H1 (cell line): ENCODE data around the gene MMS19. TPM values are rescaled to one million over a fixed set of nuclear protein-coding genes. Genes with fewer than 3 reads are reported as not detected.

ENCODE experiments used
- CTCF ChIA-PET: fragments of 300-600 bp; sonication (Branson Sonifier 250); formaldehyde crosslinking; loops from one replicate; lab custom pipeline; 2021; ENCODE audit not compliant: partially characterized antibody; lab: Charles Lee
- POLR2A ChIA-PET: fragments of 300-600 bp; sonication (Branson Sonifier 250); formaldehyde crosslinking; loops from one replicate; lab custom pipeline; 2021; ENCODE audit warnings: inconsistent platforms; ENCODE audit not compliant: partially characterized antibody; lab: Charles Lee
- DNase-seq, 2 experiments: peaks; one replicate each; pipeline versions ENCODE4 v3.0.0 to v3.0.0-alpha.2; 2010 to 2022; ENCODE audit warnings: low spot score in 2 of 2, low read depth in 1 of 2, mixed read lengths in 1 of 2
- FAIRE-seq: peaks from 2 replicates; lab custom pipeline; 2011; peaks lifted over from hg19 to GRCh38; lab: Jason Lieb, UNC
- H2AFZ ChIP-seq: 2 replicates; pipeline ENCODE4 v1.8.1; 2012; ENCODE audit warnings: low read length, inconsistent platforms
- H2AK5ac ChIP-seq: 2 replicates; pipeline ENCODE4 v1.6.1; 2013; ENCODE audit warnings: low read depth, low read length
- H2BK120ac ChIP-seq: replicated peaks from 2 replicates; pipeline ENCODE3; 2013; ENCODE audit warnings: low read depth, low read length, inconsistent platforms
- H2BK12ac ChIP-seq: 2 replicates; pipeline ENCODE4 v1.6.1; 2013; ENCODE audit warnings: low read depth, low read length
- H2BK15ac ChIP-seq: 2 replicates; pipeline ENCODE4 v1.6.1; 2013; ENCODE audit warnings: low read length
- H2BK20ac ChIP-seq: 2 replicates; pipeline ENCODE4 v1.6.1; 2013; ENCODE audit warnings: low read length
- H2BK5ac ChIP-seq: 2 replicates; pipeline ENCODE4 v1.6.1; 2013; ENCODE audit warnings: low read depth, low read length
- H3K14ac ChIP-seq: 2 replicates; pipeline ENCODE4 v1.6.1; 2013; ENCODE audit warnings: inconsistent platforms; ENCODE audit not compliant: insufficient read length
- H3K18ac ChIP-seq: 2 replicates; pipeline ENCODE4 v1.6.1; 2013; ENCODE audit warnings: low read length; ENCODE audit errors: extremely low read depth
- H3K23ac ChIP-seq: 2 replicates; pipeline ENCODE4 v1.6.1; 2013; ENCODE audit warnings: inconsistent platforms; ENCODE audit not compliant: insufficient read length
- H3K23me2 ChIP-seq: 2 replicates; pipeline ENCODE4 v1.6.1; 2013; ENCODE audit warnings: low read depth, low read length
- H3K27ac ChIP-seq: 2 replicates; pipeline ENCODE4 v1.6.1; 2011; ENCODE audit warnings: low read depth, low read length, inconsistent platforms
- H3K27me3 ChIP-seq, 4 experiments: replicated peaks in 1 of 4; 1 replicate in 1 of 4; 2 replicates in 3 of 4; pipeline versions ENCODE4 v1.6.1 to v1.8.1; 2011 to 2013; ENCODE audit warnings: low read length in 3 of 4, mild to moderate bottlenecking in 3 of 4, inconsistent platforms in 2 of 4, mixed read lengths in 2 of 4, moderate library complexity in 1 of 4; ENCODE audit not compliant: control insufficient read depth in 3 of 4, insufficient read depth in 3 of 4; ENCODE audit errors: extremely low read depth in 1 of 4
- H3K36me3 ChIP-seq, 4 experiments: 2 replicates each; pipeline versions ENCODE4 v1.6.1 to v1.8.1; 2011 to 2013; ENCODE audit warnings: mild to moderate bottlenecking in 4 of 4, low read length in 3 of 4, moderate library complexity in 2 of 4, control low read depth in 1 of 4, inconsistent platforms in 1 of 4; ENCODE audit not compliant: insufficient read depth in 4 of 4, control insufficient read depth in 2 of 4
- H3K4ac ChIP-seq: replicated peaks from 2 replicates; pipeline ENCODE3; 2013; ENCODE audit warnings: low read length, low read depth, mixed read lengths, inconsistent platforms; ENCODE audit not compliant: insufficient read length
- H3K4me1 ChIP-seq, 4 experiments: replicated peaks in 1 of 4; 1 replicate in 1 of 4; 2 replicates in 3 of 4; pipeline versions ENCODE4 v1.6.1 to v1.8.1; 2011 to 2013; ENCODE audit warnings: low read length in 3 of 4, inconsistent platforms in 2 of 4, mixed read lengths in 1 of 4; ENCODE audit not compliant: insufficient read depth in 4 of 4, control insufficient read depth in 3 of 4
- H3K4me2 ChIP-seq, 2 experiments: 2 replicates each; pipeline versions ENCODE4 v1.6.1 to v1.8.1; 2011 to 2013; ENCODE audit warnings: low read depth in 2 of 2, low read length in 2 of 2, control low read depth in 1 of 2, inconsistent platforms in 1 of 2, mild to moderate bottlenecking in 1 of 2; ENCODE audit not compliant: insufficient read depth in 1 of 2
- H3K4me3 ChIP-seq, 4 experiments: fragments of 200-600, 300-600 bp in 1 of 4; sonication (generic), shearing (Covaris generic), sonication (Bioruptor Twin) in 1 of 4; 2 replicates each; pipeline versions ENCODE4 v1.5.1 to v1.8.1; 2011 to 2016; ENCODE audit warnings: low read length in 4 of 4, low read depth in 3 of 4, control low read depth in 2 of 4, inconsistent platforms in 2 of 4, mild to moderate bottlenecking in 2 of 4, mixed read lengths in 1 of 4, moderate library complexity in 1 of 4; ENCODE audit not compliant: insufficient read depth in 2 of 4; ENCODE audit errors: extremely low read depth in 1 of 4
- H3K56ac ChIP-seq: replicated peaks from 2 replicates; pipeline ENCODE3; 2013; ENCODE audit warnings: low read depth, mild to moderate bottlenecking, mixed read lengths, low read length, inconsistent platforms; ENCODE audit not compliant: insufficient read length
- H3K79me1 ChIP-seq: 2 replicates; pipeline ENCODE4 v1.6.1; 2013; ENCODE audit warnings: low read depth, low read length, control low read depth
- H3K79me2 ChIP-seq, 2 experiments: 2 replicates each; pipeline versions ENCODE4 v1.6.1 to v1.8.1; 2012 to 2013; ENCODE audit warnings: low read length in 2 of 2, mild to moderate bottlenecking in 2 of 2, inconsistent platforms in 1 of 2; ENCODE audit not compliant: insufficient read depth in 2 of 2, control insufficient read depth in 1 of 2
- H3K9ac ChIP-seq, 4 experiments: replicated peaks in 1 of 4; 1 replicate in 1 of 4; 2 replicates in 3 of 4; pipeline versions ENCODE4 v1.6.1 to v1.8.1; 2011 to 2013; ENCODE audit warnings: low read depth in 3 of 4, low read length in 3 of 4, control low read depth in 2 of 4, mild to moderate bottlenecking in 2 of 4, moderate library complexity in 2 of 4, inconsistent platforms in 1 of 4; ENCODE audit errors: extremely low read depth in 1 of 4
- H3K9me3 ChIP-seq, 2 experiments: 2 replicates each; pipeline versions ENCODE4 v1.6.1 to v1.8.1; 2012 to 2013; ENCODE audit warnings: mild to moderate bottlenecking in 2 of 2, moderate library complexity in 2 of 2, control low read depth in 1 of 2, inconsistent platforms in 1 of 2, low read depth in 1 of 2, low read length in 1 of 2, mixed read lengths in 1 of 2; ENCODE audit not compliant: insufficient read depth in 2 of 2
- H4K20me1 ChIP-seq, 2 experiments: replicated peaks in 1 of 2; 2 replicates each; pipeline versions ENCODE3 to v1.8.1; 2011 to 2013; ENCODE audit warnings: inconsistent platforms in 2 of 2, low read length in 2 of 2, mild to moderate bottlenecking in 1 of 2; ENCODE audit not compliant: insufficient read depth in 2 of 2, control insufficient read depth in 1 of 2
- H4K5ac ChIP-seq: 2 replicates; pipeline ENCODE4 v1.6.1; 2013; ENCODE audit warnings: low read length, low read depth, mixed read lengths, inconsistent platforms; ENCODE audit not compliant: insufficient read length
- H4K8ac ChIP-seq: 2 replicates; pipeline ENCODE4 v1.8.0; 2013; ENCODE audit warnings: mild to moderate bottlenecking, moderate library complexity, low read length, inconsistent platforms; ENCODE audit not compliant: insufficient read depth; ENCODE audit errors: extremely low read depth
- H4K91ac ChIP-seq: replicated peaks from 2 replicates; pipeline ENCODE3; 2013; ENCODE audit warnings: low read length, mixed read lengths, inconsistent platforms; ENCODE audit not compliant: insufficient read length
- CEBPB ChIP-seq: IDR thresholded peaks from 2 replicates; pipeline ENCODE4 v1.6.1; 2012; ENCODE audit warnings: low read depth, low read length
- EGR1 ChIP-seq: IDR thresholded peaks from 2 replicates; pipeline ENCODE4 v1.6.1; 2011; ENCODE audit warnings: low read depth, low read length, borderline replicate concordance
- KDM5A ChIP-seq: fragments of 200-600 bp; IDR thresholded peaks from 2 replicates; pipeline ENCODE4 v1.7.1; 2012; ENCODE audit warnings: mild to moderate bottlenecking, low read length, inconsistent platforms, mixed read lengths
- TAF1 ChIP-seq: IDR thresholded peaks from 2 replicates; pipeline ENCODE4 v1.6.1; 2011; ENCODE audit warnings: mild to moderate bottlenecking, low read depth, low read length
- WGBS, 2 experiments: shearing (Covaris generic) in 1 of 2; methylation state at CpG; one replicate each; pipeline versions ENCODE4 v1.1.6 to v1.1.7; 2013 to 2015; ENCODE audit warnings: low lambda C conversion rate in 2 of 2, mixed read lengths in 2 of 2, inconsistent platforms in 1 of 2, low coverage in 1 of 2, missing lambda C conversion rate in 1 of 2; ENCODE audit not compliant: insufficient replicate concordance in 2 of 2, insufficient coverage in 1 of 2, insufficient read length in 1 of 2; ENCODE audit errors: extremely low coverage in 1 of 2, missing lambda C conversion rate in 1 of 2; 5-methylcytosine and 5-hydroxymethylcytosine counted together
- polyA plus RNA-seq, 7 experiments: library from polyadenylated mRNA; depleted of rRNA in 3 of 7; stranded (reverse) in 5 of 7; unstranded in 2 of 7; fragments of >200 nt in 5 of 7; fragments of 200-250 nt in 2 of 7; gene quantifications; 1 replicate in 5 of 7; 2 replicates in 1 of 7; 4 replicates in 1 of 7; pipeline versions ENCODE4 v1.2.1 to v1.2.3, GENCODE V29; 2011 to 2013; ENCODE audit warnings: missing spikeins in 2 of 7, mixed read lengths in 2 of 7
- total RNA-seq: library from RNA; stranded (reverse); fragmentation: NEBNext Ultra II Directional; extraction: Animal tissue kit (Norgen Biotek cat#: 25700); gene quantifications from 2 replicates; pipeline ENCODE4 v1.2.1, GENCODE V29; 2021
- TF ChIP-seq, protein P1 (sequence below): IDR thresholded peaks from 2 replicates; pipeline ENCODE4 v1.6.1; 2012; ENCODE audit warnings: inconsistent platforms

Gene MMS19
- total and polyA plus RNA-seq, 2 of the 8 experiments (the other 6 are each of a cell fraction or from before 2014, with no cell fraction given): 130 to 221 TPM

DNA sequence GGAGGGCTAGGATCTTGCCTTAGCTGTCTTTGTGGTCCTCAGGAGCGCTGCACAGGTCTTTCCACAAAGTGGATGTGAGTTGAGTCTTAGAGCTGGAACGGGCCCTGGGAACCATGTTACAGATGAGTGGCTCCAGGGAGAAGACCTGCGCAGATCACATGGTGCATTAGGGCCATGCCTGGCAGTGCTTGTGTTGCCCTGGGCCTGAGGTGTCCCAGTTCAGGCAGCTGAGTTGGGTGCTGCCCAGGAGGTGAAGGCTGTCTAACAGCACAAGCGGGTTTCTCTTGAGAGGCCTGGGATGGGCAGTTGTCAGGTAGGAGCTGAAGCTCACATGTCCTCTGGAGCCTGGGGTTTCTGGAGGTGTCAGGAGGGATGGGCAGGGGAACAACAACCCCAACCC, 40.6 kb upstream of the MMS19 start:
- H3K4ac ChIP-seq: no peak overlapping the region
- 0 out of 2 replicates have a peak overlapping the region, but pooled peaks have one; percentile 13 for H3K27ac ChIP-seq
- H2BK120ac ChIP-seq: no peak overlapping the region
- no peaks in the 10 kb centered on the region for H3K36me3 ChIP-seq
- no peak overlapping the region; the same call in 1 of the 2 replicates for H2BK15ac ChIP-seq
- CTCF ChIA-PET: interaction anchor here (0.8 to 14.7 kb wide), 15 partner anchors 14 to 171 kb away, joined by 3 to 388 read pairs (median 5); partner anchors contain the start of genes ANKRD2 and C10orf62
- no peak overlapping the region for H3K23ac ChIP-seq
- H3K14ac ChIP-seq: no peak overlapping the region
- no peaks in the 10 kb centered on the region for H3K9me3 ChIP-seq
- no peak overlapping the region; a peak in 1 of 7 replicates for H3K9ac ChIP-seq
- no peaks in the 10 kb centered on the region for H4K20me1 ChIP-seq
- peaks cover 2% of the 10 kb centered on the region for H3K79me1 ChIP-seq
- H3K27me3 ChIP-seq: no peaks in the 10 kb centered on the region
- no peak overlapping the region for H4K8ac ChIP-seq
- H3K23me2 ChIP-seq: no peaks in the 10 kb centered on the region
- no peak overlapping the region for H4K5ac ChIP-seq
- H3K4me2 ChIP-seq: no peak overlapping the region
- 0 out of 2 replicates have a peak overlapping the region, but pooled peaks have one; percentile 17 for H2BK12ac ChIP-seq
- no peak overlapping the region for H3K18ac ChIP-seq
- POLR2A ChIA-PET: interaction anchor here (0.7 to 2.1 kb wide), 5 partner anchors 9 to 59 kb away, joined by 3 to 6 read pairs (median 4); no protein-coding TSS in a partner anchor
- no peak for FAIRE-seq
- peak overlapping the region; percentile 62 for H4K91ac ChIP-seq
- H2AK5ac ChIP-seq: no peak overlapping the region; the same call in 1 of the 2 replicates
- no peak for DNase-seq
- peaks cover 0 to 21% (median 9%) of the 10 kb centered on the region in 4 experiments; a peak in 6 of 7 replicates for H3K4me1 ChIP-seq
- H3K79me2 ChIP-seq: peaks cover 0 to 6% of the 10 kb centered on the region in 2 experiments; a peak in 1 of 4 replicates
- no peak overlapping the region; the same call in 1 of the 2 replicates for H2BK5ac ChIP-seq
- no peak overlapping the region for H3K4me3 ChIP-seq
- H2AFZ ChIP-seq: no peak overlapping the region
- H2BK20ac ChIP-seq: no peak overlapping the region
- H3K56ac ChIP-seq: no peak overlapping the region
- 100% methylated on average over 4 of the region's 4 CpGs; no CpG with 5 or more reads in 1 of the 2 experiments for whole genome bisulfite sequencing, 2 experiments
- TF ChIP-seq KDM5A (no peak), TAF1 (no peak), CEBPB (no peak), EGR1 (no peak)
- TF ChIP-seq, protein P1, sequence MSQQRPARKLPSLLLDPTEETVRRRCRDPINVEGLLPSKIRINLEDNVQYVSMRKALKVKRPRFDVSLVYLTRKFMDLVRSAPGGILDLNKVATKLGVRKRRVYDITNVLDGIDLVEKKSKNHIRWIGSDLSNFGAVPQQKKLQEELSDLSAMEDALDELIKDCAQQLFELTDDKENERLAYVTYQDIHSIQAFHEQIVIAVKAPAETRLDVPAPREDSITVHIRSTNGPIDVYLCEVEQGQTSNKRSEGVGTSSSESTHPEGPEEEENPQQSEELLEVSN: no peak
